ENCODE data around the gene SEPTIN6. TPM values are rescaled to one million over a fixed set of nuclear protein-coding genes. Genes with fewer than 3 reads are reported as not detected.
"Not testable (repeated sequence)": the region's sequence is repeated elsewhere in the genome, so short reads cannot be mapped to it uniquely, and the experiment has no call there.

SEPTIN6 gene
- total RNA-seq, 1 experiment from 2014 or later: 28.9 TPM

- Histone ChIP-seq H3K79me2 (ENCODE audit: low read length) (peaks cover 5% of the 10 kb centered on the region; the same call in 1 of the 2 replicates), H3K4me1 (ENCODE audit: insufficient read depth, low read length) (no peaks in the 10 kb centered on the region), H3K36me3 (ENCODE audit: low read depth, low read length) (no peaks in the 10 kb centered on the region), H3K9me2 (replicated peaks; ENCODE audit: low read length) (no peaks in the 10 kb centered on the region), H3K27me3 (ENCODE audit: low read length) (no peaks in the 10 kb centered on the region), H2AFZ (ENCODE audit: low read length) (no peak overlapping the region), H4K20me1 (ENCODE audit: low read length) (no peaks in the 10 kb centered on the region), H3K9me3 (ENCODE audit: low read length) (no peaks in the 10 kb centered on the region), H3F3A (ENCODE audit: low read length, unreplicated experiment) (no peaks in the 10 kb centered on the region), H3K9ac (ENCODE audit: low read length) (no peak overlapping the region), H3K4me2 (ENCODE audit: low read length) (no peak overlapping the region), H3K27ac (ENCODE audit: low read length) (no peak overlapping the region), H3K4me3 (ENCODE audit: low read length) (no peak overlapping the region)
- ChIA-PET CTCF (no interaction called here), POLR2A (ENCODE audit: unreplicated experiment) (no interaction called here)
- TF ChIP-seq EZH2 (IDR thresholded peaks at IDR 0.05; ENCODE audit: low read length, unreplicated experiment) (no peak), EZH2phosphoT487 (IDR thresholded peaks at IDR 0.05; ENCODE audit: borderline replicate concordance, low read length) (no peak)
- TF ChIP-seq, protein P1, sequence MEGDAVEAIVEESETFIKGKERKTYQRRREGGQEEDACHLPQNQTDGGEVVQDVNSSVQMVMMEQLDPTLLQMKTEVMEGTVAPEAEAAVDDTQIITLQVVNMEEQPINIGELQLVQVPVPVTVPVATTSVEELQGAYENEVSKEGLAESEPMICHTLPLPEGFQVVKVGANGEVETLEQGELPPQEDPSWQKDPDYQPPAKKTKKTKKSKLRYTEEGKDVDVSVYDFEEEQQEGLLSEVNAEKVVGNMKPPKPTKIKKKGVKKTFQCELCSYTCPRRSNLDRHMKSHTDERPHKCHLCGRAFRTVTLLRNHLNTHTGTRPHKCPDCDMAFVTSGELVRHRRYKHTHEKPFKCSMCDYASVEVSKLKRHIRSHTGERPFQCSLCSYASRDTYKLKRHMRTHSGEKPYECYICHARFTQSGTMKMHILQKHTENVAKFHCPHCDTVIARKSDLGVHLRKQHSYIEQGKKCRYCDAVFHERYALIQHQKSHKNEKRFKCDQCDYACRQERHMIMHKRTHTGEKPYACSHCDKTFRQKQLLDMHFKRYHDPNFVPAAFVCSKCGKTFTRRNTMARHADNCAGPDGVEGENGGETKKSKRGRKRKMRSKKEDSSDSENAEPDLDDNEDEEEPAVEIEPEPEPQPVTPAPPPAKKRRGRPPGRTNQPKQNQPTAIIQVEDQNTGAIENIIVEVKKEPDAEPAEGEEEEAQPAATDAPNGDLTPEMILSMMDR (conservative IDR thresholded peaks at IDR 0.05; ENCODE audit: low read depth, low read length): no peak
- DNase-seq (no peak), ATAC-seq (no peak)
- no TSS peak for BruUV-seq (replicated peaks)
- intact Hi-C loops (cut with micrococcal nuclease): no loop called here
Measured at GRCh38 chrX:119685225-119686066, 7.5 kb downstream of the SEPTIN6 start.

GRCh38 chrX:119684916-119685224 lies 8.1 kb downstream of the SEPTIN6 start:
- H3K27me3 ChIP-seq (ENCODE audit: low read length): no peaks in the 10 kb centered on the region
- intact Hi-C loops (cut with micrococcal nuclease): no loop called here
- TF ChIP-seq EZH2 (IDR thresholded peaks at IDR 0.05; ENCODE audit: low read length, unreplicated experiment): no peak
- no peak for TF ChIP-seq EZH2phosphoT487 (IDR thresholded peaks at IDR 0.05; ENCODE audit: borderline replicate concordance, low read length)
- TF ChIP-seq, protein P1 (conservative IDR thresholded peaks at IDR 0.05; ENCODE audit: low read depth, low read length): no peak
- no peaks in the 10 kb centered on the region for H3K9me3 ChIP-seq (ENCODE audit: low read length)
- DNase-seq (no peak), ATAC-seq (no peak)
- no peak overlapping the region for H2AFZ ChIP-seq (ENCODE audit: low read length)
- no peak overlapping the region for H3K27ac ChIP-seq (ENCODE audit: low read length)
- BruUV-seq (replicated peaks): no TSS peak
- H4K20me1 ChIP-seq (ENCODE audit: low read length): no peaks in the 10 kb centered on the region
- H3K36me3 ChIP-seq (ENCODE audit: low read depth, low read length): no peaks in the 10 kb centered on the region
- H3K4me1 ChIP-seq (ENCODE audit: insufficient read depth, low read length): no peaks in the 10 kb centered on the region
- ChIA-PET CTCF (no interaction called here), POLR2A (ENCODE audit: unreplicated experiment) (no interaction called here)
- no peaks in the 10 kb centered on the region for H3K9me2 ChIP-seq (replicated peaks; ENCODE audit: low read length)
- H3K79me2 ChIP-seq (ENCODE audit: low read length): peaks cover under 1% of the 10 kb centered on the region; the same call in 1 of the 2 replicates
- H3K4me3 ChIP-seq (ENCODE audit: low read length): no peak overlapping the region
- no peaks in the 10 kb centered on the region for H3F3A ChIP-seq (ENCODE audit: low read length, unreplicated experiment)
- no peak overlapping the region for H3K9ac ChIP-seq (ENCODE audit: low read length)
- no peak overlapping the region for H3K4me2 ChIP-seq (ENCODE audit: low read length)

- CTCF ChIA-PET; H3K79me2 ChIP-seq (ENCODE audit: low read length); H3K4me3 ChIP-seq (ENCODE audit: low read length); H2AFZ ChIP-seq (ENCODE audit: low read length); H4K20me1 ChIP-seq (ENCODE audit: low read length); H3K9ac ChIP-seq (ENCODE audit: low read length); H3F3A ChIP-seq (ENCODE audit: low read length, unreplicated experiment); H3K27ac ChIP-seq (ENCODE audit: low read length); POLR2A ChIA-PET (ENCODE audit: unreplicated experiment); ATAC-seq; H3K9me2 ChIP-seq (replicated peaks; ENCODE audit: low read length); DNase-seq; H3K9me3 ChIP-seq (ENCODE audit: low read length); H3K4me1 ChIP-seq (ENCODE audit: insufficient read depth, low read length); H3K4me2 ChIP-seq (ENCODE audit: low read length); H3K36me3 ChIP-seq (ENCODE audit: low read depth, low read length); intact Hi-C loops (cut with micrococcal nuclease); BruUV-seq (replicated peaks); H3K27me3 ChIP-seq (ENCODE audit: low read length): not testable (repeated sequence)
Measured at GRCh38 chrX:119684312-119684711, 8.7 kb downstream of the SEPTIN6 start.

Data from PC-3 (cell line).